K562 (cell line): ENCODE data around the gene CCSER1.

Experiments
- EP300 ChIP-seq: IDR thresholded peaks from 2 replicates; pipeline ENCODE4 v1.6.1; 2012; ENCODE audit warnings: low read length, improper control_type of control experiment
- MEF2A ChIP-seq: IDR thresholded peaks from 2 replicates; pipeline ENCODE4 v1.6.1; 2011; ENCODE audit warnings: low read depth, mild to moderate bottlenecking, low read length, moderate library complexity; ENCODE audit not compliant: control insufficient read depth
- RNF2 ChIP-seq: sonication (generic); IDR thresholded peaks from 2 replicates; pipeline ENCODE4 v1.6.1; 2016
- TRIM28 ChIP-seq: fragments of 450-650 bp; IDR thresholded peaks from 2 replicates; pipeline ENCODE4 v1.6.1; 2017
- ZSCAN32 ChIP-seq: fragments of 450-650 bp; formaldehyde crosslinking; IDR thresholded peaks from 2 replicates; pipeline ENCODE4 v1.4.0; 2020; ENCODE audit warnings: mild to moderate bottlenecking, moderate library complexity
- TF ChIP-seq, protein P1 (sequence below): fragments of 450-650 bp; IDR thresholded peaks from 2 replicates; pipeline ENCODE4 v1.6.1; 2016
- TF ChIP-seq, protein P2 (sequence below), 2 experiments: fragments of 450-650 bp; IDR thresholded peaks; 2 replicates each; pipeline ENCODE4 v1.6.1; 2016; ENCODE audit warnings: mild to moderate bottlenecking in 2 of 2, borderline replicate concordance in 1 of 2, low read depth in 1 of 2, moderate library complexity in 1 of 2
- TF ChIP-seq, protein P3 (sequence below): sonication (generic); formaldehyde crosslinking; IDR thresholded peaks from 2 replicates; pipeline ENCODE4 v1.8.0; 2022; ENCODE audit warnings: mild to moderate bottlenecking, missing genetic modification reagents

DNA sequence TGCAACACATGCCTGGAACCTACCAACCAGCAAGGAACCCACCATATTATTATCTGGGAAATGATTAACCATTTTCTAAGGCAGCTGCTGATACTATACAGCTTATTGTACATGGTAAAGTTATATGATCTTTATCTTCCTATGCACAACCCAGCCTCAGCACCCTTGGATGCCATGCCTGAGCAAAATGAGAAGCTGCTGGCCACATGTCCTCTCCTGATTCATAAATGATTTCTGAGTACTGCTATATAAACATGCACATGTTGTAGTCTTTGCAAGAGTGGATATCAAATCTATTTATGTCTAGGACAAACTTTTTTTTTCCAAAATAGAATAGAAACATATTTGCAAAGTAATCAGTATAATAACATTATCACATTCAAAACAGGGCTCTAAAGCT, 1043.6 kb downstream of the CCSER1 start:
- TF ChIP-seq MEF2A, result no peak
- TF ChIP-seq ZSCAN32 (CRISPR knock-in tag), result no peak
- no peak for TF ChIP-seq TRIM28
- TF ChIP-seq, protein P1, sequence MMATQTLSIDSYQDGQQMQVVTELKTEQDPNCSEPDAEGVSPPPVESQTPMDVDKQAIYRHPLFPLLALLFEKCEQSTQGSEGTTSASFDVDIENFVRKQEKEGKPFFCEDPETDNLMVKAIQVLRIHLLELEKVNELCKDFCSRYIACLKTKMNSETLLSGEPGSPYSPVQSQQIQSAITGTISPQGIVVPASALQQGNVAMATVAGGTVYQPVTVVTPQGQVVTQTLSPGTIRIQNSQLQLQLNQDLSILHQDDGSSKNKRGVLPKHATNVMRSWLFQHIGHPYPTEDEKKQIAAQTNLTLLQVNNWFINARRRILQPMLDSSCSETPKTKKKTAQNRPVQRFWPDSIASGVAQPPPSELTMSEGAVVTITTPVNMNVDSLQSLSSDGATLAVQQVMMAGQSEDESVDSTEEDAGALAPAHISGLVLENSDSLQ, result no peak
- TF ChIP-seq, protein P2, sequence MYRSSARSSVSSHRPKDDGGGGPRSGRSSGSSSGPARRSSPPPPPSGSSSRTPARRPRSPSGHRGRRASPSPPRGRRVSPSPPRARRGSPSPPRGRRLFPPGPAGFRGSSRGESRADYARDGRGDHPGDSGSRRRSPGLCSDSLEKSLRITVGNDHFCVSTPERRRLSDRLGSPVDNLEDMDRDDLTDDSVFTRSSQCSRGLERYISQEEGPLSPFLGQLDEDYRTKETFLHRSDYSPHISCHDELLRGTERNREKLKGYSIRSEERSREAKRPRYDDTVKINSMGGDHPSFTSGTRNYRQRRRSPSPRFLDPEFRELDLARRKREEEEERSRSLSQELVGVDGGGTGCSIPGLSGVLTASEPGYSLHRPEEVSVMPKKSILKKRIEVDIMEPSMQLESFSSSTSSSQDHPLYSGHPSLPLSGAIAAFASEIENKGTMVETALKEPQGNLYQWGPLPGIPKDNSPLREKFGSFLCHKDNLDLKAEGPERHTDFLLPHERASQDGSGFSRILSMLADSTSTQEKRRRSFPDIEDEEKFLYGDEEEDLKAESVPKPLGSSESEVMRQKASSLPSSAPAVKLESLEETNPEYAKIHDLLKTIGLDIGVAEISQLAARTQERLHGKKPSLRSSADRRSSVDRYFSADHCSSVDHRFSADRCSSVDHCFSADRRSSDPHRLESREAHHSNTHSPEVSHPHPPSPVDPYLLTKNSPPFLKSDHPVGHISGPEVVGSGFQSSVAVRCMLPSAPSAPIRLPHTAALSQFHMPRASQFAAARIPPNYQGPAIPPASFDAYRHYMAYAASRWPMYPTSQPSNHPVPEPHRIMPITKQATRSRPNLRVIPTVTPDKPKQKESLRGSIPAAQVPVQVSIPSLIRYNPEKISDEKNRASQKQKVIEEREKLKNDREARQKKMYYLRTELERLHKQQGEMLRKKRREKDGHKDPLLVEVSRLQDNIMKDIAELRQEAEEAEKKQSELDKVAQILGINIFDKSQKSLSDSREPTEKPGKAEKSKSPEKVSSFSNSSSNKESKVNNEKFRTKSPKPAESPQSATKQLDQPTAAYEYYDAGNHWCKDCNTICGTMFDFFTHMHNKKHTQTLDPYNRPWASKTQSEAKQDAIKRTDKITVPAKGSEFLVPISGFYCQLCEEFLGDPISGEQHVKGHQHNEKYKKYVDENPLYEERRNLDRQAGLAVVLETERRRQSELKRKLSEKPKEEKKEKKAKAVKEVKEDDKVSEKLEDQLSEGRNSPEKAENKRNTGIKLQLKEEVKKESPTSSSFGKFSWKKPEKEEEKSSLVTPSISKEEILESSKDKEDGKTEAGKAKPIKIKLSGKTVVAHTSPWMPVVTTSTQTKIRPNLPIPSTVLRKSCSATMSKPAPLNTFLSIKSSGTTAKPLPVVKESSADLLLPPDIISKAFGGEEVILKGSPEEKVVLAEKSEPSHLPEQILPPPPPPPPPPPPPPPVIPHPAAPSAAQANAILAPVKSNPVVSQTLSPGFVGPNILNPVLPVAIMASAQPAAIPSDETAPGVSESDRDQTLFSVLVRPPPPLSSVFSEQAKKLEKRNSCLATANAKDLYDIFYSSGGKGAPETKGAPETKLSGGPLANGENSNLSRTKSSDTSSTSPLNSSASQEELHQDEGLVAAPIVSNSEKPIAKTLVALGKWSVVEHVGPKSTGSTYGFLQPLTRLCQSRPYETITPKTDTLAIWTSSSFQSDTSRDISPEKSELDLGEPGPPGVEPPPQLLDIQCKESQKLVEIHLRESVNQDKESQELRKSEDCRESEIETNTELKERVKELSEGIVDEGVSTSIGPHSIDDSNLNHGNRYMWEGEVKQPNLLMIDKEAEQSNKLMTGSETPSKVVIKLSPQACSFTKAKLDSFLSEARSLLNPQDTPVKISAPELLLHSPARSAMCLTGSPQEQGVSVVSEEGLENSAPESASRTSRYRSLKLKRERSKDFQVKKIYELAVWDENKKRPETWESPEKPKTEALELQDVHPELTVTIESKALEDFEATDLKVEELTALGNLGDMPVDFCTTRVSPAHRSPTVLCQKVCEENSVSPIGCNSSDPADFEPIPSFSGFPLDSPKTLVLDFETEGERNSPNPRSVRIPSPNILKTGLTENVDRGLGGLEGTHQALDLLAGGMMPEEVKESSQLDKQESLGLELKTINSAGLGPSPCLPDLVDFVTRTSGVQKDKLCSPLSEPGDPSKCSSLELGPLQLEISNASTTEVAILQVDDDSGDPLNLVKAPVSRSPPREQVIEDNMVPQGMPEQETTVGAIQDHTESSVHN (IDR thresholded peaks at IDR 0.05; ENCODE audit: borderline replicate concordance in 1 of 2, low read depth in 1 of 2), result no peak
- no peak for TF ChIP-seq EP300
- TF ChIP-seq RNF2, result no peak
- TF ChIP-seq, protein P3, sequence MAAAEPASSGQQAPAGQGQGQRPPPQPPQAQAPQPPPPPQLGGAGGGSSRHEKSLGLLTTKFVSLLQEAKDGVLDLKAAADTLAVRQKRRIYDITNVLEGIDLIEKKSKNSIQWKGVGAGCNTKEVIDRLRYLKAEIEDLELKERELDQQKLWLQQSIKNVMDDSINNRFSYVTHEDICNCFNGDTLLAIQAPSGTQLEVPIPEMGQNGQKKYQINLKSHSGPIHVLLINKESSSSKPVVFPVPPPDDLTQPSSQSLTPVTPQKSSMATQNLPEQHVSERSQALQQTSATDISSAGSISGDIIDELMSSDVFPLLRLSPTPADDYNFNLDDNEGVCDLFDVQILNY (CRISPR knock-in tag), result no peak
